GM19452 (cell line): ENCODE results near the gene MMS22L.

ENCODE experiments used
- ATAC-seq: cut with Tn5 transposase; IDR thresholded peaks from one replicate; pipeline ENCODE4 v1.9.1; 2021; ENCODE audit not compliant: unreplicated experiment

The MMS22L gene

GRCh38 chr6:97282726-97283617, at the start of gene MMS22L:
TSS of gene MMS22L (minus strand) at chr6:97283216. CDS start at chr6:97282477, 739 bp downstream.
- peak; percentile 99 for ATAC-seq

DNA sequence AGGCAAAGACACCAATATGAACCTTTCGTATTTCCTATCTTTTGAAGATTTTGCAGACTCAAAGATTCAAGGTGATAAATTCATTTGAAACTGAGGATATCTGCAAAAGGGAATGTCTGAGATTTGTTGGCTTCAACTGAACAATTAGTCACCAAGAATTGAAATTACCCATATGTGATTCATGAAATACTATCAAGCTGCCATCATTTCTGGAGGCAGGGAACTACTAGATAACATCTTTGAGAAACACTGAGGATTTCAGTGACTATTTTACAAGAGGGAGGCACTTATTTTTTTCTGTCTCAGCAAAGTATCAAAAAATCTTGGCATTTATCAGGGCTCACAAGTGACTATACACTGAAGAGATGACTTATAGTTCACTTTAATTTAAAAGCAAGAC, 39.8 kb upstream of the MMS22L start:
- ATAC-seq, result no peak

- ATAC-seq, result no peak
Measured at GRCh38 chr6:97322226-97322625, 39.2 kb upstream of the MMS22L start.

DNA sequence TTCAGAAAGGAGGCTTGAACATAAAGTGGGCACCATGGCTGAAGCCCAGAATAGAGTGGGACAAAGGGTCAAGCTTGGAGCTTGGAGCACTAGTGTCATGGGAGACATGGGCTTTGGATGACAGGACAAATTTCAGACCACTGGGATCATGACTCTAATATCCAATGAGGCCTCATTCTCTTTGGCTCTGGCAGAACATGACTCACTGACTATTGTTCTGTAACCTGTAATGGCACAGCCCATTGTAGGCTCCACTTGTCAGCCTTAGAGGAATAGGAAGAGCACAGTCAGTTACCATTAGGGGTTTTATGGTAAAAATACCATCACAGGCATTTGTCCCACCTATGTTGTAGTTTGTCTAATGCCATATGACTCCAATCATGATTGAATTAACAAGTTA, 34.0 kb upstream of the MMS22L start:
- no peak for ATAC-seq

- ATAC-seq, result no peak
Measured at GRCh38 chr6:97312241-97312640, 29.2 kb upstream of the MMS22L start.

DNA sequence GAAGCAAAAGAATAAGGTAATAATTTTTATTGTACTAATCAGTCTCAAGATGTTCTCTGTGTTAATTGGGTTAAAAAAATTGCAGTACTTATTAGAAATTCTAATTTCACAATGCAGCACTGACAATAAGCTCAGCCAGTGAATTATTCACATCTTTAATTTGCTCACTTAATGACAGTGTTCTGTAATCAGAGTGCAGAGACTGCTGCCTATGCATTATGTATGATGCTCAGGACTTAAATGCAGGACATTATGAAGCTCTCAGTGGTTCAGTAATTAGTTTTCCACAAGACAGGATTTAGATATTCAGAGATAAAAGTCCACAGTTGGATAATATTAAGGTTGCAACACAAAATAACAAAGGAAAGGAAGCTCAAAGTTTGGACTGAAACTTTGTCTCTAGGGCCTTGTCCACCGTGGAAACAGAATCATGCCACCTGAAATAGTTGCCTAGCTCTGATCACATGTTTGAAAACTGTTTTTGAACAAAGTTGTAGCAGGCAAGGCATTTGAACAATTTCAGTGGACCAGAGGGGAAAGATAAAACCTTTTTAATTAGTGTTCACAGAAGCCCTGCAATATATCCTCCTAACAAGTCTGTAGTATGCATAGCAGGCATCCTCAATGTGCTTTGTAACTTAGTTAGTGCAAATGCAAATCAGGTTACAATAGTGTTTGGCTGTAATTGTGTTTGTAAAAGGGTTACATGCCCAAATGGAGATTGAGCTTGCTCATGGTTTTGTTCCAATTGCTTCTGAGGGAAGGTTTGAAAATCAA, 23.7 kb upstream of the MMS22L start:
- no peak for ATAC-seq

GRCh38 chr6:97305414-97306066, 22.5 kb upstream of the MMS22L start:
- ATAC-seq, result no peak

- ATAC-seq, result no peak
Measured at GRCh38 chr6:97304701-97305100, 21.7 kb upstream of the MMS22L start.

- no peak for ATAC-seq
Measured at GRCh38 chr6:97294451-97294850, 11.4 kb upstream of the MMS22L start.

DNA sequence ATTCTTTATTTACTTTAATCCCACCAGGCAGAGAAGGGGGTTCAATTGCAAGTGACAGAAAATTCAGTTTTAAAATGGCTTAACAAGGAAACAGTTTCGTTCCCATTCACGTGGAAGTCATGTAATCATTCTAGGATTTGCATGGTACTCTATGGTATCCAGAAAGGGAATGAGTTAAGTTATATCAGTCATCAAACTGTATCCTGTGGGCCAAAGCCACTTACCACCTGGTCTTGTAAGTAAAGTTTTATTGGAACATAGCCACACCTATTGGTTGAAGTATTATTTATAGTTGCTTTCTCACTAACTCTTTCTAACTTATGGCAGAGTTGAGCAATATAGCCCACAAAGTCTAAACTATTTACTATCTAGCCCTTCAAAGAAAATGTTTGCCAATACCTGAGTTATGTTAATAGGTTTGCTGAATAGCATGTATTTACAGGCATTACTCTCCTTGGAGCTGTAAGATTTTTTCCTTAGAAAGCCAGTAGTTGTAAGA, 10.2 kb upstream of the MMS22L start:
- no peak for ATAC-seq

- ATAC-seq, result no peak
Measured at GRCh38 chr6:97292671-97293070, 9.7 kb upstream of the MMS22L start.

- ATAC-seq, result no peak
Measured at GRCh38 chr6:97291896-97292295, 8.9 kb upstream of the MMS22L start.

GRCh38 chr6:97289332-97289731, 6.3 kb upstream of the MMS22L start:
- no peak for ATAC-seq

GRCh38 chr6:97288188-97288587, 5.2 kb upstream of the MMS22L start:
- no peak for ATAC-seq

GRCh38 chr6:97282238-97282725, 734 bp downstream of the MMS22L start:
- ATAC-seq, result no peak

DNA sequence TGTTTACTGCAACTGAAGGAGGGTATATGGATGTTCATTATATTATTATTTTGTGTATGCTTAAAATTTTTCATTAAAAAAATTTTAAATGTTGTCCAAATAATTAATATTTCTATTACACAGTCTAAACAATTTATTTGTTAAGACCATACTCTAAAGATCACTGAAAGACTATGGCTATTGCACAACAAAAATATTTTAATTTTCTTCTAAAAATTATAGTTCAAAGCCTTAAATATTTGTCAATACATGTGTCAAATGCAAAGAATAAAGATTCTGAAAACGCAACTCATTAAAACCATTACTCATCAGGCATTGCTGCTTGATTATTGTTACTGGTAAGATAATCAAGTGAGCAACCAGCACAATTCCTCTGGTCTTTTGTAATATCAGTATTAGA, 2.2 kb downstream of the MMS22L start:
- ATAC-seq, result no peak

GRCh38 chr6:97275804-97276203, 7.2 kb downstream of the MMS22L start:
- no peak for ATAC-seq

DNA sequence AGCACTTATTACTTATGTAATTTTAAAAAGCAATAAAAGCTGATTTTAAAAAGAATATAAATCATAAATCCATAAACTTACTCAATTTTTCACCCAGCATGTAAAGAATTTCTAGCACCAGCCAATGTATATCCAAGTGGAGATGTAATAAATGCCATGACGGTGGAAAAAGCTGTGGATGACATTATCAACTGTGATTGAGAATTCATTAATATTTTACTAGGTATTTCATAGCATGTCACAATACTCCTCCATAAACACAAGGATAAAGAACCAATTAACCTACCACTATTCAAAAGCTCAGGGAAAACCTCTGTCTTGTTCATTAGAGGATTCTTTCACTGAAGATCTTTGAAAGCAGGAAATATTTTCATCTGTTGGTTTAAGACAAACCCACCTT, 13.2 kb downstream of the MMS22L start:
- no peak for ATAC-seq

DNA sequence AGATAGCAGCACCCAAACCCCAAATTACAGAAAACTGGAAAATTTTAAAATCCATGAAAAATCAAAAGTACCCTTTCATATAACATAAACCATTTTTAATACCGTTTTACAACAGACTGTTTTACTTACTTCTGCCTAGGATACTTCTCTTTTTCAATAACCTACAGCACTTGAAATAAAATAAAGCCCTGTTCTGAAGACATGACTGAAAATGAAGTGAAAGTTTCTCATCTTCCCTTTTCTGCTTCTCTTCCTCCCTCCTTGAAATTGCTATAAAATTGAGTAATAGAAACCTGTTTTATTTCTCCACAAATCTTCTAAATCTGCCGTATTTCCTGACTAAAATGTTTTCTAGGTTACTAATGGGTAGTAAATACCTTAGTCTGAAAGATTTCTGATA, 20.3 kb downstream of the MMS22L start:
- no peak for ATAC-seq

DNA sequence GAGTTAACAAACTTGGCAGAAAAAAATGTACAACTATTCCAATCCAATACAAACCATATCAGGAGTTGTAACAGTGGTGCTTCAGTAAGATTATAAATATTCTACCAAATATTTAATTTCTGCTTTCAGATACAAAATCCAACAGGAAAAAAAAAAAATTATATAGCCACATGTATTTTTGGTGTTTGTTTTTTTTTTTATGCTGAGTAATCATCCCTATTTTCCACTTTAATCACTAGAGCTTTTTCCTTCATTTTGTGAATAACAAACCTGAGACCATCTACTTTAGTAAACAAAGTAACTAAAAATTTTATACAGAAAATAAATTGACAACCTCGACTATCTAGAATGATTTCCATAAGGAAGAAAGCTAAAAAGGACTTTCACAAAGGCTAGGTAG, 36.2 kb downstream of the MMS22L start:
- no peak for ATAC-seq

DNA sequence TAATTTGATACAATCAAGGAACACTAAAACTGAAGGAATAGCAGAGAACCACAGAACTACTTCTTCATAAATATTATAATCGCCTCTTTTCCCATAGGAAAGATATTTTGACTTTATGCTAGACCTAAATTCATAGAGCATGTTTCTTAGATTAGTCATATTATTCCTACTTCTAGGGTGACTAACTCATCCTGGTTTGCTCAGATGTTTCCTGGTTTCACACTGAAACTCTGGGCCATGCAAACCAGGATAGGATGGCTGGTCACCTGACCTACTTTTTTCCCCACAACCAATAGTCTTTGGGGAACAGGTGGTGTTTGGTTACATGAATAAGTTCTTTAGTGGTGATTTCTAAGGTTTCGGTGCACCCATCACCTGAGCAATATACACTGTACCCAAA, 42.8 kb downstream of the MMS22L start:
- no peak for ATAC-seq
